Measurements from ENCODE around the gene PUS3.

PUS3 gene

GRCh38 chr11:125950696-125951651, 48.0 kb upstream of the PUS3 start:
- no peak for TF ChIP-seq CTCF (conservative IDR thresholded peaks at IDR 0.05; ENCODE audit: low read depth, low read length)
- H3K9ac ChIP-seq: no peak overlapping the region
- H3K4me2 ChIP-seq: no peak overlapping the region
- H2AFZ ChIP-seq (ENCODE audit: low read depth): no peak overlapping the region
- no peaks in the 10 kb centered on the region for H3K27me3 ChIP-seq (ENCODE audit: insufficient read depth, low read depth)
- H3K4me1 ChIP-seq (ENCODE audit: low read depth, poor library complexity, severe bottlenecking): no peaks in the 10 kb centered on the region
- no peaks in the 10 kb centered on the region for H4K20me1 ChIP-seq (ENCODE audit: insufficient read depth)
- no peak overlapping the region for H3K4me3 ChIP-seq (IDR thresholded peaks at IDR 0.05; ENCODE audit: insufficient read depth, low read depth, low read length)
- no peak overlapping the region for H3K27ac ChIP-seq
- no peaks in the 10 kb centered on the region for H3K36me3 ChIP-seq (ENCODE audit: insufficient read depth)
- H3K79me2 ChIP-seq (ENCODE audit: insufficient read depth, low read depth): no peaks in the 10 kb centered on the region

- no peaks in the 10 kb centered on the region for H3K36me3 ChIP-seq (ENCODE audit: insufficient read depth)
- no peak overlapping the region for H3K27ac ChIP-seq
- H3K9ac ChIP-seq: no peak overlapping the region
- TF ChIP-seq CTCF (conservative IDR thresholded peaks at IDR 0.05; ENCODE audit: low read depth, low read length): no peak
- H3K79me2 ChIP-seq (ENCODE audit: insufficient read depth, low read depth): no peaks in the 10 kb centered on the region
- no peaks in the 10 kb centered on the region for H3K4me1 ChIP-seq (ENCODE audit: low read depth, poor library complexity, severe bottlenecking)
- no peak overlapping the region for H2AFZ ChIP-seq (ENCODE audit: low read depth)
- H4K20me1 ChIP-seq (ENCODE audit: insufficient read depth): no peaks in the 10 kb centered on the region
- H3K4me3 ChIP-seq (IDR thresholded peaks at IDR 0.05; ENCODE audit: insufficient read depth, low read depth, low read length): no peak overlapping the region
- no peak overlapping the region for H3K4me2 ChIP-seq
- no peaks in the 10 kb centered on the region for H3K27me3 ChIP-seq (ENCODE audit: insufficient read depth, low read depth)
Measured at GRCh38 chr11:125950178-125950490, 47.1 kb upstream of the PUS3 start.

DNA sequence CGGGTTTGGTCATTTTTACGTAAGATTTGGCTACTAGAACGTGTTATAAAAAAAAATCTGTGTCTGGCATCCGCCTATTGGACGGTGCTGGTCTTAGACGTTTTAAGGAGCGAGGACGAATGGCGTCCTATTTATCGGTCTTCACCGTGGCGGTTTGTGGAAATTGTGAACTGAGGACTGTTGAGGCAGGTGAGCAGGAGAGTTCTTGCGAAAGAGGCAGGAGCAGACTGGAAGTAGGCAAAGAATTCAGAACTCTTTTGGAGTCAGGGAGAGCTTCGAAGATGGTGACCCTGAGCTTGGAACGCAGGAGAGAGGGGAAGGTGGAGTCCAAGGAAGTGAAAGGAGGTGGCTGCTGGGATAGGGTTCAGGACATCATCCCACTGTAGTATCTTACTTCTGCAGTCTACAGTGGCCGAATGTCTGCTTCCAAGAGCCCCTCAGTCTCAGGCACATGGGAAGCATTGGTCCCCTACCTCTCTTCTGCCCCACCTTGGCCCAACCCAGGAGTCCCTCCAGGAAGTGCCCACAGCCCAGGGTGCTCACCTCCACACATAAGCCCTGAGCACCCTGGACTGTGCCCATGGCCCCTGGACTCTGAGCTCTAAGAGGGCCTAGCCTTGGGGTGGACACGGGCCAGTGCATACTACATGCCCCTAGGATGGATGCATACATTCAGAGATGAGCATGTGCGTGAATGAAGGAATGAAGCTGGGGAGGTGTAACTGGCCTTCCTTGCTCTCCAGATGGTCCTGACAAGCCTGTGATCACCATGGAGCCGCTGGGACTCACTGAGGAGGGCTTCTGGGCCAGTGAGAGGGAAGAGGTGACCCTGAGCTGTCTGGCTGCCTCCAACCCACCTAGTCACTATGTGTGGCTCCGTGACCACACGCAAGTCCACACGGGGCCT, 46.5 kb upstream of the PUS3 start:
- Histone ChIP-seq H3K36me3 (ENCODE audit: insufficient read depth) (no peaks in the 10 kb centered on the region), H3K27ac (no peak overlapping the region)

More for the DNA sequence above, 46.5 kb upstream of the PUS3 start:
- H4K20me1 ChIP-seq (ENCODE audit: insufficient read depth): no peaks in the 10 kb centered on the region
- H3K4me3 ChIP-seq (IDR thresholded peaks at IDR 0.05; ENCODE audit: insufficient read depth, low read depth, low read length): no peak overlapping the region
- H3K79me2 ChIP-seq (ENCODE audit: insufficient read depth, low read depth): no peaks in the 10 kb centered on the region
- no peak overlapping the region for H3K9ac ChIP-seq
- no peak overlapping the region for H2AFZ ChIP-seq (ENCODE audit: low read depth)
- H3K4me1 ChIP-seq (ENCODE audit: low read depth, poor library complexity, severe bottlenecking): no peaks in the 10 kb centered on the region
- H3K27me3 ChIP-seq (ENCODE audit: insufficient read depth, low read depth): no peaks in the 10 kb centered on the region
- no peak overlapping the region for H3K4me2 ChIP-seq
- no peak for TF ChIP-seq CTCF (conservative IDR thresholded peaks at IDR 0.05; ENCODE audit: low read depth, low read length)
